ENCODE results near the gene ZDHHC1. TPM values are rescaled to one million over a fixed set of nuclear protein-coding genes. Genes with fewer than 3 reads are reported as not detected.

The ZDHHC1 gene
- total and polyA plus RNA-seq, 4 donors: 0.33 to 1.6 (median 1.1) TPM

GRCh38 chr16:67412294-67412693 is 4.0 kb downstream of the ZDHHC1 start:
- Histone ChIP-seq H3K27me3 (ENCODE audit: control insufficient read depth in 4 of 4, insufficient read depth in 4 of 4, low read length in 3 of 4) (no peaks in the 10 kb centered on the region), H3K9me3 (ENCODE audit: control insufficient read depth in 4 of 4, low read length in 3 of 4) (no peaks in the 10 kb centered on the region), H3K9ac (ENCODE audit: low read depth in 1 of 2, low read length in 2 of 2) (no peak overlapping the region), H3K36me3 (ENCODE audit: control insufficient read depth in 4 of 4, insufficient read depth in 3 of 4, low read depth in 1 of 4, low read length in 3 of 4) (no peaks in the 10 kb centered on the region), H3K4me3 (ENCODE audit: low read depth in 1 of 3, low read length in 3 of 3) (no peak overlapping the region), H3K4me1 (ENCODE audit: control insufficient read depth in 4 of 4, insufficient read depth in 4 of 4, low read length in 3 of 4) (peaks cover 5 to 10% (median 7%) of the 10 kb centered on the region in 4 donors), H3K27ac (ENCODE audit: low read depth in 1 of 2, low read length in 2 of 2) (no peak overlapping the region)
- no peak for DNase-seq (ENCODE audit: low spot score)
- TF ChIP-seq HNF4A (conservative IDR thresholded peaks at IDR 0.05): no peak
- no peak for TF ChIP-seq FOXA1 (IDR thresholded peaks at IDR 0.05)
- no peak for TF ChIP-seq RXRA (IDR thresholded peaks at IDR 0.05)
- TF ChIP-seq ZBTB33 (IDR thresholded peaks at IDR 0.05): no peak
- TF ChIP-seq, protein P1, sequence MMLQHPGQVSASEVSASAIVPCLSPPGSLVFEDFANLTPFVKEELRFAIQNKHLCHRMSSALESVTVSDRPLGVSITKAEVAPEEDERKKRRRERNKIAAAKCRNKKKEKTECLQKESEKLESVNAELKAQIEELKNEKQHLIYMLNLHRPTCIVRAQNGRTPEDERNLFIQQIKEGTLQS (IDR thresholded peaks at IDR 0.05): no peak
- no peak for TF ChIP-seq JUND (IDR thresholded peaks at IDR 0.05)
- no peak for TF ChIP-seq RAD21 (IDR thresholded peaks at IDR 0.05)
- TF ChIP-seq, protein P2, sequence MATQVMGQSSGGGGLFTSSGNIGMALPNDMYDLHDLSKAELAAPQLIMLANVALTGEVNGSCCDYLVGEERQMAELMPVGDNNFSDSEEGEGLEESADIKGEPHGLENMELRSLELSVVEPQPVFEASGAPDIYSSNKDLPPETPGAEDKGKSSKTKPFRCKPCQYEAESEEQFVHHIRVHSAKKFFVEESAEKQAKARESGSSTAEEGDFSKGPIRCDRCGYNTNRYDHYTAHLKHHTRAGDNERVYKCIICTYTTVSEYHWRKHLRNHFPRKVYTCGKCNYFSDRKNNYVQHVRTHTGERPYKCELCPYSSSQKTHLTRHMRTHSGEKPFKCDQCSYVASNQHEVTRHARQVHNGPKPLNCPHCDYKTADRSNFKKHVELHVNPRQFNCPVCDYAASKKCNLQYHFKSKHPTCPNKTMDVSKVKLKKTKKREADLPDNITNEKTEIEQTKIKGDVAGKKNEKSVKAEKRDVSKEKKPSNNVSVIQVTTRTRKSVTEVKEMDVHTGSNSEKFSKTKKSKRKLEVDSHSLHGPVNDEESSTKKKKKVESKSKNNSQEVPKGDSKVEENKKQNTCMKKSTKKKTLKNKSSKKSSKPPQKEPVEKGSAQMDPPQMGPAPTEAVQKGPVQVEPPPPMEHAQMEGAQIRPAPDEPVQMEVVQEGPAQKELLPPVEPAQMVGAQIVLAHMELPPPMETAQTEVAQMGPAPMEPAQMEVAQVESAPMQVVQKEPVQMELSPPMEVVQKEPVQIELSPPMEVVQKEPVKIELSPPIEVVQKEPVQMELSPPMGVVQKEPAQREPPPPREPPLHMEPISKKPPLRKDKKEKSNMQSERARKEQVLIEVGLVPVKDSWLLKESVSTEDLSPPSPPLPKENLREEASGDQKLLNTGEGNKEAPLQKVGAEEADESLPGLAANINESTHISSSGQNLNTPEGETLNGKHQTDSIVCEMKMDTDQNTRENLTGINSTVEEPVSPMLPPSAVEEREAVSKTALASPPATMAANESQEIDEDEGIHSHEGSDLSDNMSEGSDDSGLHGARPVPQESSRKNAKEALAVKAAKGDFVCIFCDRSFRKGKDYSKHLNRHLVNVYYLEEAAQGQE (IDR thresholded peaks at IDR 0.05): no peak
- TF ChIP-seq SP1 (IDR thresholded peaks at IDR 0.05): no peak
- no peak for TF ChIP-seq EGR1 (IDR thresholded peaks at IDR 0.05; ENCODE audit: low read depth in 2 of 2)
- WGBS: 59% methylated on average over 2 of the region's 2 CpGs

DNA sequence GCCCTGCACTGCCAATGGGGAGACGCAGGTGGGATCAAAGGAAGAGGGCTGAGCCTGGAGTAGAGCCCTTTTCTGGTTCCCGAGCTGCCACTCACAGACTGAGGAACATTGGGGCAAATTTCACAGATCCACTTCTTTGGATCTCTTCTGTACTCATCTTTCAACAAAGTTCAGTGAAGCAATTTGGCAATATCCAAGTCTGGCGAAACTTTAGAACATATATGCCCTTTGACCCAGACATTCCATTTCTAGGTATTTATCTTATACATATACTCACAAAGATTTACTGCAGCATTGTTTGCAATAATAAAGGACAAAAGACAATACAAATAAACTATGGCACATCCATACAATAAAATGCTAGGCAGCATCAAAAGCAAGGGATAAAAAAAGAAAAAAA is 4.9 kb downstream of the ZDHHC1 start:
- no peak for DNase-seq (ENCODE audit: low spot score)
- WGBS: 84% methylated on average over 3 of the region's 3 CpGs
- H3K4me3 ChIP-seq (ENCODE audit: low read depth in 1 of 3, low read length in 3 of 3): no peak overlapping the region
- H3K9me3 ChIP-seq (ENCODE audit: control insufficient read depth in 4 of 4, low read length in 3 of 4): no peaks in the 10 kb centered on the region
- H3K9ac ChIP-seq (ENCODE audit: low read depth in 1 of 2, low read length in 2 of 2): no peak overlapping the region
- no peak for TF ChIP-seq YY1 (IDR thresholded peaks at IDR 0.05)
- TF ChIP-seq, protein P3, sequence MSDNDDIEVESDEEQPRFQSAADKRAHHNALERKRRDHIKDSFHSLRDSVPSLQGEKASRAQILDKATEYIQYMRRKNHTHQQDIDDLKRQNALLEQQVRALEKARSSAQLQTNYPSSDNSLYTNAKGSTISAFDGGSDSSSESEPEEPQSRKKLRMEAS (IDR thresholded peaks at IDR 0.05): no peak
- no peak for TF ChIP-seq ZBTB33 (IDR thresholded peaks at IDR 0.05)
- no peak for TF ChIP-seq JUND (IDR thresholded peaks at IDR 0.05)
- TF ChIP-seq RAD21 (IDR thresholded peaks at IDR 0.05): no peak
- no peak for TF ChIP-seq HNF4G (IDR thresholded peaks at IDR 0.05)
- no peaks in the 10 kb centered on the region for H3K27me3 ChIP-seq (ENCODE audit: control insufficient read depth in 4 of 4, insufficient read depth in 4 of 4, low read length in 3 of 4)
- H3K36me3 ChIP-seq (ENCODE audit: control insufficient read depth in 4 of 4, insufficient read depth in 3 of 4, low read depth in 1 of 4, low read length in 3 of 4): no peaks in the 10 kb centered on the region
- H3K27ac ChIP-seq (ENCODE audit: low read depth in 1 of 2, low read length in 2 of 2): no peak overlapping the region
- H3K4me1 ChIP-seq (ENCODE audit: control insufficient read depth in 4 of 4, insufficient read depth in 4 of 4, low read length in 3 of 4): peaks cover 4 to 5% (median 5%) of the 10 kb centered on the region in 4 donors
